ENCODE measurements around the gene ONECUT1.

Gene ONECUT1

GRCh38 chr15:52778457-52778856, 11.7 kb downstream of the ONECUT1 start:
- TF ChIP-seq GATA3 (IDR thresholded peaks at IDR 0.05; ENCODE audit: low read depth, low read length) (no peak), GATA2 (IDR thresholded peaks at IDR 0.05; ENCODE audit: low read depth, low read length) (no peak)

GRCh38 chr15:52772766-52773165, 17.4 kb downstream of the ONECUT1 start:
- TF ChIP-seq GATA2 (IDR thresholded peaks at IDR 0.05; ENCODE audit: low read depth, low read length) (no peak), GATA3 (IDR thresholded peaks at IDR 0.05; ENCODE audit: low read depth, low read length) (no peak)

GRCh38 chr15:52765785-52766184, 24.4 kb downstream of the ONECUT1 start:
- TF ChIP-seq GATA3 (IDR thresholded peaks at IDR 0.05; ENCODE audit: low read depth, low read length) (no peak), GATA2 (IDR thresholded peaks at IDR 0.05; ENCODE audit: low read depth, low read length) (no peak)

- TF ChIP-seq GATA2 (IDR thresholded peaks at IDR 0.05; ENCODE audit: low read depth, low read length) = no peak
Measured at GRCh38 chr15:52764731-52765130, 25.4 kb downstream of the ONECUT1 start.

GRCh38 chr15:52762621-52763020, 27.5 kb downstream of the ONECUT1 start:
- no peak for TF ChIP-seq GATA2 (IDR thresholded peaks at IDR 0.05; ENCODE audit: low read depth, low read length)
- TF ChIP-seq GATA3 (IDR thresholded peaks at IDR 0.05; ENCODE audit: low read depth, low read length) = no peak

GRCh38 chr15:52760562-52760961, 29.6 kb downstream of the ONECUT1 start:
- no peak for TF ChIP-seq GATA2 (IDR thresholded peaks at IDR 0.05; ENCODE audit: low read depth, low read length)
- no peak for TF ChIP-seq GATA3 (IDR thresholded peaks at IDR 0.05; ENCODE audit: low read depth, low read length)

GRCh38 chr15:52759969-52760368, 30.2 kb downstream of the ONECUT1 start:
- no peak for TF ChIP-seq GATA3 (IDR thresholded peaks at IDR 0.05; ENCODE audit: low read depth, low read length)
- TF ChIP-seq GATA2 (IDR thresholded peaks at IDR 0.05; ENCODE audit: low read depth, low read length) = no peak

GRCh38 chr15:52757496-52757895, 32.6 kb downstream of the ONECUT1 start:
- TF ChIP-seq GATA3 (IDR thresholded peaks at IDR 0.05; ENCODE audit: low read depth, low read length) (no peak), GATA2 (IDR thresholded peaks at IDR 0.05; ENCODE audit: low read depth, low read length) (no peak)

- TF ChIP-seq GATA2 (IDR thresholded peaks at IDR 0.05; ENCODE audit: low read depth, low read length) (no peak), GATA3 (IDR thresholded peaks at IDR 0.05; ENCODE audit: low read depth, low read length) (no peak)
Measured at GRCh38 chr15:52751522-52751921, 38.6 kb downstream of the ONECUT1 start.

GRCh38 chr15:52749258-52749657, 40.9 kb downstream of the ONECUT1 start:
- TF ChIP-seq GATA3 (IDR thresholded peaks at IDR 0.05; ENCODE audit: low read depth, low read length) = no peak
- no peak for TF ChIP-seq GATA2 (IDR thresholded peaks at IDR 0.05; ENCODE audit: low read depth, low read length)

- TF ChIP-seq GATA3 (IDR thresholded peaks at IDR 0.05; ENCODE audit: low read depth, low read length) (no peak), GATA2 (IDR thresholded peaks at IDR 0.05; ENCODE audit: low read depth, low read length) (no peak)
Measured at GRCh38 chr15:52746162-52746757, 43.9 kb downstream of the ONECUT1 start.

GRCh38 chr15:52745326-52746161, 44.6 kb downstream of the ONECUT1 start:
- TF ChIP-seq GATA2 (IDR thresholded peaks at IDR 0.05; ENCODE audit: low read depth, low read length) (no peak), GATA3 (IDR thresholded peaks at IDR 0.05; ENCODE audit: low read depth, low read length) (no peak)

GRCh38 chr15:52738311-52738710, 51.8 kb downstream of the ONECUT1 start:
- no peak for TF ChIP-seq GATA2 (IDR thresholded peaks at IDR 0.05; ENCODE audit: low read depth, low read length)
- no peak for TF ChIP-seq GATA3 (IDR thresholded peaks at IDR 0.05; ENCODE audit: low read depth, low read length)

GRCh38 chr15:52737720-52738119, 52.4 kb downstream of the ONECUT1 start:
- no peak for TF ChIP-seq GATA2 (IDR thresholded peaks at IDR 0.05; ENCODE audit: low read depth, low read length)
- TF ChIP-seq GATA3 (IDR thresholded peaks at IDR 0.05; ENCODE audit: low read depth, low read length) = no peak
